GM12878 (cell line): ENCODE data around the gene POU2AF1. TPM values are rescaled to one million over a fixed set of nuclear protein-coding genes. Genes with fewer than 3 reads are reported as not detected.

Source experiments
- ATAC-seq: fragments of 200-7000 bp; cut with Tn5 transposase; 3 replicates; pipeline ENCODE4 v1.9.1; 2020; ENCODE audit warnings: mild to moderate bottlenecking, moderate library complexity
- BruUV-seq: library from RNA; stranded (reverse); fragments of 400-500 nt; replicated peaks from 2 replicates; lab custom pipeline; 2021; lab: Mats Ljungman, UMichigan
- CTCF ChIA-PET: fragments of 300-600 bp; sonication (Branson Sonifier 250); formaldehyde crosslinking; extraction: SDS; loops from one replicate; lab custom pipeline; 2021; ENCODE audit warnings: inconsistent platforms; lab: Yijun Ruan, JAX
- POLR2A ChIA-PET: fragments of 350-600 bp; formaldehyde crosslinking; extraction: SDS; loops from one replicate; lab custom pipeline; 2021; ENCODE audit warnings: inconsistent platforms; lab: Charles Lee
- RAD21 ChIA-PET: fragments of 300-600 bp; sonication (Branson Sonifier 250); formaldehyde crosslinking; loops from one replicate; lab custom pipeline; 2023; ENCODE audit warnings: antibody characterized with exemption; ENCODE audit not compliant: unreplicated experiment; lab: Charles Lee
- SMC1A ChIA-PET: fragments of 300-600 bp; sonication (Branson Sonifier 250); formaldehyde crosslinking; loops from one replicate; lab custom pipeline; 2023; ENCODE audit not compliant: unreplicated experiment, uncharacterized antibody; lab: Charles Lee
- DNase-seq: peaks from one replicate; pipeline ENCODE4 v3.0.0-alpha.2; 2011; ENCODE audit warnings: low read depth, low spot score
- FAIRE-seq: peaks from 3 replicates; lab custom pipeline; 2011; peaks lifted over from hg19 to GRCh38; lab: Jason Lieb, UNC
- H2AFZ ChIP-seq: 2 replicates; pipeline ENCODE4 v1.6.0; 2011; ENCODE audit warnings: low read depth, low read length, control low read depth; ENCODE audit not compliant: control insufficient read depth
- H3K27ac ChIP-seq: 2 replicates; pipeline ENCODE4 v1.5.1; 2011; ENCODE audit warnings: control low read depth; ENCODE audit not compliant: control insufficient read depth, insufficient read depth
- H3K27me3 ChIP-seq, 2 experiments: replicated peaks in 1 of 2; 2 replicates each; pipeline versions ENCODE4 v1.6.0 to v1.6.1; 2011; ENCODE audit warnings: low read length in 1 of 2; ENCODE audit not compliant: control insufficient read depth in 2 of 2, insufficient read depth in 2 of 2
- H3K36me3 ChIP-seq, 2 experiments: 2 replicates each; pipeline ENCODE4 v1.5.1; 2011; ENCODE audit warnings: low read length in 1 of 2; ENCODE audit not compliant: control insufficient read depth in 2 of 2, insufficient read depth in 2 of 2
- H3K4me1 ChIP-seq: 2 replicates; pipeline ENCODE4 v1.6.1; 2011; ENCODE audit warnings: mild to moderate bottlenecking, low read length, moderate library complexity, mixed read lengths; ENCODE audit not compliant: control insufficient read depth, insufficient read depth
- H3K4me2 ChIP-seq: 2 replicates; pipeline ENCODE4 v1.6.0; 2011; ENCODE audit warnings: control low read depth; ENCODE audit not compliant: control insufficient read depth, insufficient read depth
- H3K4me3 ChIP-seq: fragments of 200-600 bp; sonication (generic); 2 replicates; pipeline ENCODE4 v1.5.1; 2016
- H3K79me2 ChIP-seq: 2 replicates; pipeline ENCODE4 v1.6.0; 2011; ENCODE audit warnings: low read length; ENCODE audit not compliant: control insufficient read depth, insufficient read depth
- H3K9ac ChIP-seq: 2 replicates; pipeline ENCODE4 v1.8.0; 2011; ENCODE audit warnings: low read length, control low read depth, mixed read lengths; ENCODE audit not compliant: control insufficient read depth, insufficient read depth
- H3K9me3 ChIP-seq: replicated peaks from 3 replicates; pipeline ENCODE4 v1.5.1; 2011; ENCODE audit warnings: mild to moderate bottlenecking, low read length; ENCODE audit not compliant: control insufficient read depth, insufficient read depth
- H4K20me1 ChIP-seq: 2 replicates; pipeline ENCODE4 v1.6.0; 2011; ENCODE audit not compliant: control insufficient read depth, insufficient read depth
- CBFB ChIP-seq: IDR thresholded peaks from 2 replicates; pipeline ENCODE4 v1.6.1; 2016; ENCODE audit warnings: antibody characterized with exemption, low read depth
- CBX5 ChIP-seq: sonication (generic); IDR thresholded peaks from 2 replicates; pipeline ENCODE4 v1.6.1; 2016; ENCODE audit warnings: low read depth, moderate library complexity, mild to moderate bottlenecking, inconsistent platforms
- CREB1 ChIP-seq: IDR thresholded peaks from 2 replicates; pipeline ENCODE4 v1.6.1; 2012; ENCODE audit warnings: low read depth, mild to moderate bottlenecking, inconsistent platforms
- JUND ChIP-seq: IDR thresholded peaks from 2 replicates; pipeline ENCODE4 v1.6.1; 2012; ENCODE audit warnings: low read depth, mild to moderate bottlenecking, low read length, improper control_type of control experiment, moderate library complexity
- KLF5 ChIP-seq: fragments of 450-650 bp; IDR thresholded peaks from 2 replicates; pipeline ENCODE4 v1.6.1; 2014; ENCODE audit warnings: mild to moderate bottlenecking; ENCODE audit not compliant: partially characterized antibody
- LARP7 ChIP-seq: fragments of 450-650 bp; IDR thresholded peaks from 2 replicates; pipeline ENCODE4 v1.6.1; 2017; ENCODE audit warnings: mild to moderate bottlenecking
- MTA2 ChIP-seq: fragments of 450-650 bp; IDR thresholded peaks from 2 replicates; pipeline ENCODE4 v1.6.1; 2016; ENCODE audit warnings: low read depth, mild to moderate bottlenecking, moderate library complexity
- NFYA ChIP-seq: IDR thresholded peaks from 2 replicates; pipeline ENCODE4 v1.6.1; 2011; ENCODE audit warnings: low read depth, mild to moderate bottlenecking, low read length, improper control_type of control experiment, borderline replicate concordance
- NRF1 ChIP-seq: conservative IDR thresholded peaks from 2 replicates; pipeline ENCODE4 v1.6.1; 2011; ENCODE audit warnings: mild to moderate bottlenecking, low read depth, low read length, improper control_type of control experiment
- POLR2AphosphoS2 ChIP-seq: IDR thresholded peaks from 2 replicates; pipeline ENCODE4 v1.6.1; 2011; ENCODE audit warnings: low read depth, mild to moderate bottlenecking, low read length, improper control_type of control experiment, moderate library complexity
- RELA ChIP-seq: fragments of 450-650 bp; IDR thresholded peaks from 2 replicates; pipeline ENCODE4 v1.8.0; 2014; ENCODE audit warnings: borderline replicate concordance; ENCODE audit not compliant: partially characterized antibody
- WGBS: methylation state at CpG from one replicate; pipeline ENCODE4 v1.1.6; 2016; ENCODE audit warnings: low lambda C conversion rate; ENCODE audit not compliant: insufficient replicate concordance, insufficient coverage; ENCODE audit errors: missing lambda C conversion rate; 5-methylcytosine and 5-hydroxymethylcytosine counted together
- in situ Hi-C: fragments of 300-500 bp; cut with MboI; formaldehyde crosslinking; loops from 9 replicates; pipeline ENCODE4 v1.14.3; 2018; ENCODE audit warnings: mixed read lengths
- intact Hi-C: fragments of 100-400 bp; cut with micrococcal nuclease; formaldehyde crosslinking; loops from one replicate; pipeline ENCODE4 v1.14.2; 2022; ENCODE audit not compliant: unreplicated experiment
- polyA plus RNA-seq, 11 experiments: library from polyadenylated mRNA; depleted of rRNA in 4 of 11; unstranded in 6 of 11; stranded (reverse) in 5 of 11; fragments of >200 nt; fragmentation: Nextera tagmentation in 4 of 11; fragmentation: Illumina TruSeq in 1 of 11; extraction: Ambion mirVana in 4 of 11; extraction: Trizol in 1 of 11; gene quantifications; 1 replicate in 1 of 11; 2 replicates in 10 of 11; pipeline versions ENCODE4 v1.2.1 to v1.2.3, GENCODE V29; 2011 to 2016; ENCODE audit warnings: inconsistent platforms in 2 of 11, missing spikeins in 2 of 11, low read depth in 1 of 11
- total RNA-seq, 4 experiments: library from RNA; depleted of rRNA in 3 of 4; stranded (reverse); fragments of >200 nt in 3 of 4; fragmentation: Illumina TruSeq in 1 of 4; extraction: Trizol in 1 of 4; gene quantifications; 2 replicates each; pipeline versions ENCODE4 v1.2.1 to v1.2.3, GENCODE V29; 2013 to 2021
- TF ChIP-seq, protein P1 (sequence below): fragments of 450-650 bp; IDR thresholded peaks from 2 replicates; pipeline ENCODE4 v1.6.1; 2016; ENCODE audit warnings: mild to moderate bottlenecking, moderate library complexity, borderline replicate concordance
- TF ChIP-seq, protein P2 (sequence below): IDR thresholded peaks from 2 replicates; pipeline ENCODE4 v1.6.1; 2012; ENCODE audit warnings: low read depth, low read length, improper control_type of control experiment
- TF ChIP-seq, protein P3 (sequence below): fragments of 450-650 bp; IDR thresholded peaks from 2 replicates; pipeline ENCODE4 v1.6.1; 2018; ENCODE audit warnings: mild to moderate bottlenecking, low read depth, moderate library complexity; ENCODE audit not compliant: partially characterized antibody
- TF ChIP-seq, protein P4 (sequence below), 3 experiments: IDR thresholded peaks in 2 of 3; conservative IDR thresholded peaks in 1 of 3; 2 replicates each; pipeline ENCODE4 v1.5.1; 2011; ENCODE audit warnings: low read depth in 3 of 3, low read length in 3 of 3, mild to moderate bottlenecking in 3 of 3, control low read depth in 2 of 3, moderate library complexity in 2 of 3, inconsistent platforms in 1 of 3, mixed read lengths in 1 of 3; ENCODE audit not compliant: control insufficient read depth in 2 of 3, insufficient read depth in 1 of 3; ENCODE audit errors: extremely low read depth in 1 of 3

Gene POU2AF1
- total and polyA plus RNA-seq, 10 of the 15 experiments (the other 5 are each of a cell fraction or from before 2014, with no cell fraction given) = 13.1 to 169 (median 75.5) TPM

DNA sequence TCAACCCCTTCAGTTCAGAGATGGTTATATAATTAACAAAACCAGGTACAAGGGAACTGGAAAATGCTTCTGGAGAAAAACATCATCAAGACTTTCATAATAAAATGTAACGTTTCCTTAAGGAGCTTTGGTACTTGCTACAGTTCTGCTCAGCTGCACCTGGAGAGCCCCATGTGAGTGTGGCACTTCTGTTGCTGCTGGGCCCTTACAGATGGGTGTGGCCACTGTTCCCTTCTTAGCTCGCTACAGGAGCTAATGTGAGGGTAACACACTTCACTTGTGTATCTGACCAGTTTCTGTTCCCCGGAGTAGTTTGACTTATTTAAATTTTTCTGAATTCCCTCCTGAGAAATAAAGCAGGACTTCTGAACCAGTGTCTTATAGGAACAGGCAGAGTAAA is 76.8 kb downstream of the POU2AF1 start:
- FAIRE-seq (no peak), ATAC-seq (no peak), DNase-seq (no peak)
- Histone ChIP-seq H3K27ac (no peak overlapping the region), H3K79me2 (no peaks in the 10 kb centered on the region), H3K27me3 (peaks cover 0 to 7% of the 10 kb centered on the region in 2 experiments; a peak in 3 of 4 replicates), H3K4me3 (no peak overlapping the region), H2AFZ (no peak overlapping the region), H3K4me1 (no peaks in the 10 kb centered on the region), H3K9ac (no peak overlapping the region), H3K9me3 (no peaks in the 10 kb centered on the region), H3K4me2 (no peak overlapping the region), H3K36me3 (no peaks in the 10 kb centered on the region), H4K20me1 (no peaks in the 10 kb centered on the region)
- intact Hi-C loops (no loop called here), in situ Hi-C loops (no loop called here)
- SMC1A ChIA-PET = interaction anchor here (0.8 to 2.8 kb wide), 3 partner anchors 116 to 127 kb away, joined by 3 to 10 read pairs (median 3); no protein-coding TSS in a partner anchor
- no peak for TF ChIP-seq POLR2AphosphoS2
- TF ChIP-seq CREB1 = no peak
- no peak for TF ChIP-seq JUND
- TF ChIP-seq, protein P1, sequence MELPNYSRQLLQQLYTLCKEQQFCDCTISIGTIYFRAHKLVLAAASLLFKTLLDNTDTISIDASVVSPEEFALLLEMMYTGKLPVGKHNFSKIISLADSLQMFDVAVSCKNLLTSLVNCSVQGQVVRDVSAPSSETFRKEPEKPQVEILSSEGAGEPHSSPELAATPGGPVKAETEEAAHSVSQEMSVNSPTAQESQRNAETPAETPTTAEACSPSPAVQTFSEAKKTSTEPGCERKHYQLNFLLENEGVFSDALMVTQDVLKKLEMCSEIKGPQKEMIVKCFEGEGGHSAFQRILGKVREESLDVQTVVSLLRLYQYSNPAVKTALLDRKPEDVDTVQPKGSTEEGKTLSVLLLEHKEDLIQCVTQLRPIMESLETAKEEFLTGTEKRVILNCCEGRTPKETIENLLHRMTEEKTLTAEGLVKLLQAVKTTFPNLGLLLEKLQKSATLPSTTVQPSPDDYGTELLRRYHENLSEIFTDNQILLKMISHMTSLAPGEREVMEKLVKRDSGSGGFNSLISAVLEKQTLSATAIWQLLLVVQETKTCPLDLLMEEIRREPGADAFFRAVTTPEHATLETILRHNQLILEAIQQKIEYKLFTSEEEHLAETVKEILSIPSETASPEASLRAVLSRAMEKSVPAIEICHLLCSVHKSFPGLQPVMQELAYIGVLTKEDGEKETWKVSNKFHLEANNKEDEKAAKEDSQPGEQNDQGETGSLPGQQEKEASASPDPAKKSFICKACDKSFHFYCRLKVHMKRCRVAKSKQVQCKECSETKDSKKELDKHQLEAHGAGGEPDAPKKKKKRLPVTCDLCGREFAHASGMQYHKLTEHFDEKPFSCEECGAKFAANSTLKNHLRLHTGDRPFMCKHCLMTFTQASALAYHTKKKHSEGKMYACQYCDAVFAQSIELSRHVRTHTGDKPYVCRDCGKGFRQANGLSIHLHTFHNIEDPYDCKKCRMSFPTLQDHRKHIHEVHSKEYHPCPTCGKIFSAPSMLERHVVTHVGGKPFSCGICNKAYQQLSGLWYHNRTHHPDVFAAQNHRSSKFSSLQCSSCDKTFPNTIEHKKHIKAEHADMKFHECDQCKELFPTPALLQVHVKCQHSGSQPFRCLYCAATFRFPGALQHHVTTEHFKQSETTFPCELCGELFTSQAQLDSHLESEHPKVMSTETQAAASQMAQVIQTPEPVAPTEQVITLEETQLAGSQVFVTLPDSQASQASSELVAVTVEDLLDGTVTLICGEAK = no peak
- no peak for TF ChIP-seq NFYA
- TF ChIP-seq MTA2 = no peak
- TF ChIP-seq, protein P2, sequence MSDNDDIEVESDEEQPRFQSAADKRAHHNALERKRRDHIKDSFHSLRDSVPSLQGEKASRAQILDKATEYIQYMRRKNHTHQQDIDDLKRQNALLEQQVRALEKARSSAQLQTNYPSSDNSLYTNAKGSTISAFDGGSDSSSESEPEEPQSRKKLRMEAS = no peak
- no peak for TF ChIP-seq CBFB
- TF ChIP-seq NRF1 = no peak
- TF ChIP-seq RELA = no peak
- TF ChIP-seq, protein P3, sequence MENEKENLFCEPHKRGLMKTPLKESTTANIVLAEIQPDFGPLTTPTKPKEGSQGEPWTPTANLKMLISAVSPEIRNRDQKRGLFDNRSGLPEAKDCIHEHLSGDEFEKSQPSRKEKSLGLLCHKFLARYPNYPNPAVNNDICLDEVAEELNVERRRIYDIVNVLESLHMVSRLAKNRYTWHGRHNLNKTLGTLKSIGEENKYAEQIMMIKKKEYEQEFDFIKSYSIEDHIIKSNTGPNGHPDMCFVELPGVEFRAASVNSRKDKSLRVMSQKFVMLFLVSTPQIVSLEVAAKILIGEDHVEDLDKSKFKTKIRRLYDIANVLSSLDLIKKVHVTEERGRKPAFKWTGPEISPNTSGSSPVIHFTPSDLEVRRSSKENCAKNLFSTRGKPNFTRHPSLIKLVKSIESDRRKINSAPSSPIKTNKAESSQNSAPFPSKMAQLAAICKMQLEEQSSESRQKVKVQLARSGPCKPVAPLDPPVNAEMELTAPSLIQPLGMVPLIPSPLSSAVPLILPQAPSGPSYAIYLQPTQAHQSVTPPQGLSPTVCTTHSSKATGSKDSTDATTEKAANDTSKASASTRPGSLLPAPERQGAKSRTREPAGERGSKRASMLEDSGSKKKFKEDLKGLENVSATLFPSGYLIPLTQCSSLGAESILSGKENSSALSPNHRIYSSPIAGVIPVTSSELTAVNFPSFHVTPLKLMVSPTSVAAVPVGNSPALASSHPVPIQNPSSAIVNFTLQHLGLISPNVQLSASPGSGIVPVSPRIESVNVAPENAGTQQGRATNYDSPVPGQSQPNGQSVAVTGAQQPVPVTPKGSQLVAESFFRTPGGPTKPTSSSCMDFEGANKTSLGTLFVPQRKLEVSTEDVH = no peak
- TF ChIP-seq KLF5 = no peak
- TF ChIP-seq CBX5 = no peak
- TF ChIP-seq LARP7 = no peak
- TF ChIP-seq, protein P4, sequence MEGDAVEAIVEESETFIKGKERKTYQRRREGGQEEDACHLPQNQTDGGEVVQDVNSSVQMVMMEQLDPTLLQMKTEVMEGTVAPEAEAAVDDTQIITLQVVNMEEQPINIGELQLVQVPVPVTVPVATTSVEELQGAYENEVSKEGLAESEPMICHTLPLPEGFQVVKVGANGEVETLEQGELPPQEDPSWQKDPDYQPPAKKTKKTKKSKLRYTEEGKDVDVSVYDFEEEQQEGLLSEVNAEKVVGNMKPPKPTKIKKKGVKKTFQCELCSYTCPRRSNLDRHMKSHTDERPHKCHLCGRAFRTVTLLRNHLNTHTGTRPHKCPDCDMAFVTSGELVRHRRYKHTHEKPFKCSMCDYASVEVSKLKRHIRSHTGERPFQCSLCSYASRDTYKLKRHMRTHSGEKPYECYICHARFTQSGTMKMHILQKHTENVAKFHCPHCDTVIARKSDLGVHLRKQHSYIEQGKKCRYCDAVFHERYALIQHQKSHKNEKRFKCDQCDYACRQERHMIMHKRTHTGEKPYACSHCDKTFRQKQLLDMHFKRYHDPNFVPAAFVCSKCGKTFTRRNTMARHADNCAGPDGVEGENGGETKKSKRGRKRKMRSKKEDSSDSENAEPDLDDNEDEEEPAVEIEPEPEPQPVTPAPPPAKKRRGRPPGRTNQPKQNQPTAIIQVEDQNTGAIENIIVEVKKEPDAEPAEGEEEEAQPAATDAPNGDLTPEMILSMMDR (IDR thresholded peaks at IDR 0.05 in 2 of 3, conservative IDR thresholded peaks at IDR 0.05 in 1 of 3; ENCODE audit: control insufficient read depth in 2 of 3, extremely low read depth in 1 of 3, insufficient read depth in 1 of 3, low read depth in 3 of 3, low read length in 3 of 3) = no peak
- 33% methylated on average over 3 of the region's 3 CpGs for WGBS
- POLR2A ChIA-PET = interaction anchor here (0.6 kb wide), 1 partner anchor 623 kb away, joined by 3 read pairs; no protein-coding TSS in a partner anchor
- RAD21 ChIA-PET = interaction anchor here (0.9 to 2.3 kb wide), 2 partner anchors 20 to 120 kb away, joined by 6 to 16 read pairs; no protein-coding TSS in a partner anchor
- CTCF ChIA-PET = interaction anchor here (1.1 to 4.3 kb wide), 4 partner anchors 121 to 144 kb away, joined by 3 to 26 read pairs (median 4); no protein-coding TSS in a partner anchor
- BruUV-seq = no TSS peak
